SIG-M5 treated with dmso at 0.1 percent for 504 hours (cell line): ENCODE results near the gene PTGES.

ENCODE experiments used
- DNase-seq: peaks from one replicate; lab custom pipeline; 2025; ENCODE audit not compliant: unreplicated experiment; lab: John Stamatoyannopoulos, UW

Gene PTGES

GRCh38 chr9:129695870-129696269 lies 57.0 kb downstream of the PTGES start:
- no peak for DNase-seq

GRCh38 chr9:129694243-129694646 lies 58.6 kb downstream of the PTGES start:
- DNase-seq: no peak

- no peak for DNase-seq
These were observed 59.1 kb downstream of the PTGES start for GRCh38 chr9:129693741-129694140.

- no peak for DNase-seq
These were observed 60.3 kb downstream of the PTGES start for GRCh38 chr9:129692534-129692933.
